Measurements from ENCODE around the gene REXO5.

DNA sequence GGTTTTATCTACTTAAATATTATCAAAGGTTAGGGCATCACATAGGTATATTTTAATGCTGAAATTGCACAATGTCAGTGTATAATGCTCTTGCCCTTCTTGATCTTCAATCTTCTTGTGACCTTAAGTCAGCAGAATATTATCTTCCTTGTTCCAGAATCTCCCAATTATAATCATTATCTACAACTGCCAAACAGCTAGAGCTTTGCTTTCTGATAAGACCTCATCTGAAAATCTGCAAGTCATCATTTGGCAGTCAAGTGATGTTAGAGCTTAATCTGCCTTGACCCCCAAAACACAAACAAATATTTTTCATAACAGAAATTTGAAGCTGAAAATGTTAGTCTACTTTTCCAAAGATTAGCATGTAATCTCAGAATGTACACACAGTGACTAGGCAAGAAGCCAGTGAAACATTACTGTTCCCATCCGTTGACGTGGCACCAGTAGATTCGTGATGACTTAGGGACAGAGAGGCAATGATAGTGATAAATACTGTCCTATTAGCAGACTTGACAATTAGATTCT, 19.8 kb downstream of the REXO5 start:
- no peak for TF ChIP-seq POLR2AphosphoS5 (IDR thresholded peaks at IDR 0.05)
- TF ChIP-seq, protein P1, sequence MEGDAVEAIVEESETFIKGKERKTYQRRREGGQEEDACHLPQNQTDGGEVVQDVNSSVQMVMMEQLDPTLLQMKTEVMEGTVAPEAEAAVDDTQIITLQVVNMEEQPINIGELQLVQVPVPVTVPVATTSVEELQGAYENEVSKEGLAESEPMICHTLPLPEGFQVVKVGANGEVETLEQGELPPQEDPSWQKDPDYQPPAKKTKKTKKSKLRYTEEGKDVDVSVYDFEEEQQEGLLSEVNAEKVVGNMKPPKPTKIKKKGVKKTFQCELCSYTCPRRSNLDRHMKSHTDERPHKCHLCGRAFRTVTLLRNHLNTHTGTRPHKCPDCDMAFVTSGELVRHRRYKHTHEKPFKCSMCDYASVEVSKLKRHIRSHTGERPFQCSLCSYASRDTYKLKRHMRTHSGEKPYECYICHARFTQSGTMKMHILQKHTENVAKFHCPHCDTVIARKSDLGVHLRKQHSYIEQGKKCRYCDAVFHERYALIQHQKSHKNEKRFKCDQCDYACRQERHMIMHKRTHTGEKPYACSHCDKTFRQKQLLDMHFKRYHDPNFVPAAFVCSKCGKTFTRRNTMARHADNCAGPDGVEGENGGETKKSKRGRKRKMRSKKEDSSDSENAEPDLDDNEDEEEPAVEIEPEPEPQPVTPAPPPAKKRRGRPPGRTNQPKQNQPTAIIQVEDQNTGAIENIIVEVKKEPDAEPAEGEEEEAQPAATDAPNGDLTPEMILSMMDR (IDR thresholded peaks at IDR 0.05) = no peak
- TF ChIP-seq POLR2A (IDR thresholded peaks at IDR 0.05) = no peak
